RWPE2 (cell line): ENCODE data around the gene SNRPA1.

Experiments
- ATAC-seq: fragments of 200-7000 bp; cut with Tn5 transposase; 3 replicates; pipeline ENCODE4 v1.9.1; 2021; ENCODE audit warnings: low read depth
- DNase-seq: peaks from one replicate; pipeline ENCODE4 v3.0.0-alpha.2; 2020; ENCODE audit warnings: low spot score
- H3K27ac ChIP-seq: fragments of 450-650 bp; 2 replicates; pipeline ENCODE4 v1.5.1; 2017; ENCODE audit warnings: mild to moderate bottlenecking; ENCODE audit not compliant: poor library complexity, severe bottlenecking
- H3K27me3 ChIP-seq: fragments of 250-450 bp; sonication (Bioruptor Pico); 2 replicates; pipeline ENCODE4 v1.5.1; 2021; ENCODE audit warnings: mild to moderate bottlenecking, moderate library complexity; ENCODE audit not compliant: insufficient read depth, poor library complexity, severe bottlenecking
- H3K36me3 ChIP-seq: fragments of 250-450 bp; sonication (Bioruptor Pico); 2 replicates; pipeline ENCODE4 v1.5.1; 2020; ENCODE audit warnings: low read depth, mild to moderate bottlenecking, moderate library complexity
- H3K4me1 ChIP-seq: fragments of 250-450 bp; sonication (Bioruptor Pico); 2 replicates; pipeline ENCODE4 v1.5.1; 2021; ENCODE audit warnings: mild to moderate bottlenecking, moderate library complexity; ENCODE audit not compliant: insufficient read depth, poor library complexity, severe bottlenecking
- H3K4me3 ChIP-seq: fragments of 250-450 bp; sonication (Bioruptor Pico); 2 replicates; pipeline ENCODE4 v1.5.1; 2021; ENCODE audit warnings: mild to moderate bottlenecking, moderate library complexity; ENCODE audit not compliant: severe bottlenecking
- H3K9me3 ChIP-seq: fragments of 250-450 bp; sonication (Bioruptor Pico); 2 replicates; pipeline ENCODE4 v1.5.1; 2021; ENCODE audit warnings: mild to moderate bottlenecking, moderate library complexity; ENCODE audit not compliant: severe bottlenecking
- TF ChIP-seq, protein P1 (sequence below): fragments of 450-650 bp; IDR thresholded peaks from one replicate; pipeline ENCODE4 v1.5.1; 2017; ENCODE audit warnings: mild to moderate bottlenecking, moderate library complexity; ENCODE audit not compliant: poor library complexity, severe bottlenecking

Gene SNRPA1

DNA sequence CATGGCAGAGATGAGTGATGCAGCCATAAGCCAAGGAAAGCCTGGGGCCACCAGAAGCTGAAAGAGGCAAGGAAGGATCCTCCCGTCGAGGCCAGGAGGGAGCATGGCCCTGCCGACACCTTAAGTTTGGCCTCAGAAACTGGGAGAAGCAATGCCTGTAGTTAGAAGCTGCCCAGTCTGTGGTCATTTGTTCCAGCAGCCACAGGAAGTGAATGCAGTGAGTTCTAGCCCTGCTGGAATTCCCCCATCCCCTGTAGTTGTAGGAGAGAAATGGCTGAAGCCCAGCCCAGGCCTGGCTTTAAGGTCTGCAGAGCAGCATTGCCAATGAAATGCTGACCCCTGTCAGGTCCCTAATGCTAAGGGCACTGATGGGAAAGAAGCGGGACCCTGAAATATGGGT is 31.0 kb downstream of the SNRPA1 start:
- H3K36me3 ChIP-seq, result no peaks in the 10 kb centered on the region
- TF ChIP-seq, protein P1, sequence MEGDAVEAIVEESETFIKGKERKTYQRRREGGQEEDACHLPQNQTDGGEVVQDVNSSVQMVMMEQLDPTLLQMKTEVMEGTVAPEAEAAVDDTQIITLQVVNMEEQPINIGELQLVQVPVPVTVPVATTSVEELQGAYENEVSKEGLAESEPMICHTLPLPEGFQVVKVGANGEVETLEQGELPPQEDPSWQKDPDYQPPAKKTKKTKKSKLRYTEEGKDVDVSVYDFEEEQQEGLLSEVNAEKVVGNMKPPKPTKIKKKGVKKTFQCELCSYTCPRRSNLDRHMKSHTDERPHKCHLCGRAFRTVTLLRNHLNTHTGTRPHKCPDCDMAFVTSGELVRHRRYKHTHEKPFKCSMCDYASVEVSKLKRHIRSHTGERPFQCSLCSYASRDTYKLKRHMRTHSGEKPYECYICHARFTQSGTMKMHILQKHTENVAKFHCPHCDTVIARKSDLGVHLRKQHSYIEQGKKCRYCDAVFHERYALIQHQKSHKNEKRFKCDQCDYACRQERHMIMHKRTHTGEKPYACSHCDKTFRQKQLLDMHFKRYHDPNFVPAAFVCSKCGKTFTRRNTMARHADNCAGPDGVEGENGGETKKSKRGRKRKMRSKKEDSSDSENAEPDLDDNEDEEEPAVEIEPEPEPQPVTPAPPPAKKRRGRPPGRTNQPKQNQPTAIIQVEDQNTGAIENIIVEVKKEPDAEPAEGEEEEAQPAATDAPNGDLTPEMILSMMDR, result no peak
- ATAC-seq, result no peak
- no peak overlapping the region for H3K4me3 ChIP-seq
- H3K27ac ChIP-seq, result no peak overlapping the region
- H3K9me3 ChIP-seq, result no peaks in the 10 kb centered on the region
- H3K4me1 ChIP-seq, result no peaks in the 10 kb centered on the region
- no peaks in the 10 kb centered on the region for H3K27me3 ChIP-seq
- DNase-seq, result no peak

DNA sequence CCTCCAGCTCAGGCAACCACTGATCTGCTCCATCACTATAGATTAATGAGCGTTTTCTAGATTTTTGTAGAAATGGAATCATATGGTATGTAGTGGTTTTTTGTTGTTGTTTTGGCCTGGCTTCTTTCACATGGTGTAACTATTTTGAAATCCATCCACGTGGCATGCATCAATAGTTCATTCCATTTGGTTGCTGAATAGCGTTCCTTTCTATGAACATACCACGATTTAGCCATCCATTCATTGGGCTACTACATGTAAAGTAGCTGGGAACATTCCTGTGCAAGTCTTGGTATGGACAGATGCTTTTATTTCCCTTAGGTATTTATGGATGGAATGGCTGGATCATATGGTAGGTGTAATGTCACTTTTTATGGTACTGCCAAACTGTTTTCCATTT is 32.5 kb downstream of the SNRPA1 start:
- no peak overlapping the region for H3K27ac ChIP-seq

DNA sequence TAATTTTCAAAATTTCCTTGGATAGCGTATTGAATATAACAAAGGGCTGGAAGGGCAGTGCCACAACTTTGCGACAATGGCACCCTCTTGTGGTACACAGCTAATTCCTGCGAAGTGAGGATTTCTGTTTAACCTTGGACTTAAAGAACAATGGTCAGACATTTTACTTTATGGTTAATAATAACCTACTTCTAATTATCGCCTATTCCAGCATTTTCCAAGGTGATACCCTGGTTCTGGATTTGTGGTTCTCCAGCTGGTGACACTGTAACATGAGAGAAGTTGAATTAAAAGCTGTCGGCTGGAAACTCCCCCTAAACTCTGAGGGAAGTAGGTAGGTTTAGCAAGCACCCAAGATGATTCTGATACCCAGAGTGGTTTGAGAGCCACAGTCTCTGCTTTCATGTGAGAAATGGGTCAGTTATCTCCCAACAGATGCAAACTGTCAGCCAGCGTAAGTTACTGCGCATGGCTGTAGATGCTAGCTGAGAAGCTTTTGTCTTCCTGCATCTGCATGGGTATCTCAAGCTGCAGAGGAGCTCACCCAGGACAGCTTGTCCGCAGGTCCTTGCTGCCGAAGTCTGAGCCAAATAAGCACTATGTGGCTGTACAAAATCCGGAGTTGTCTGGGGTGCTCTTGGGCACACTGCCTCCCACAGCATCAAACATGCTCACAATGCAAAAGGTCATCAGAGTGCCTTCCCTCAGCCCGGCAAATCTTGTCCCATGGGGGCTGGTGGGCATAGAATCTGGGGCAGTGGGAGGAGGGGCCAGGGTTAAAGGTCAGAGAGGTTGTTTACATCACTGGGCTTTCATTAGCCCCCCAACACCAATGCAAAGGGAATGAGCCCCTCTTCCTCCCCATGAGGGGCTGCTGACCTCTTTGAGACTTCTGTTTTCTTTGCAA is 36.6 kb downstream of the SNRPA1 start:
- Histone ChIP-seq H3K27me3 (no peaks in the 10 kb centered on the region), H3K27ac (no peak overlapping the region), H3K36me3 (no peaks in the 10 kb centered on the region), H3K9me3 (no peaks in the 10 kb centered on the region), H3K4me1 (no peaks in the 10 kb centered on the region), H3K4me3 (no peak overlapping the region)
- TF ChIP-seq, protein P1, result peak; percentile 99
- peak; percentile 70 for ATAC-seq
- DNase-seq, result no peak

More for the DNA sequence above, 32.5 kb downstream of the SNRPA1 start:
- Histone ChIP-seq H3K27me3 (no peaks in the 10 kb centered on the region), H3K4me1 (no peaks in the 10 kb centered on the region), H3K36me3 (no peaks in the 10 kb centered on the region), H3K9me3 (no peaks in the 10 kb centered on the region), H3K4me3 (no peak overlapping the region)
- ATAC-seq (no peak), DNase-seq (no peak)
- TF ChIP-seq, protein P1, result no peak

DNA sequence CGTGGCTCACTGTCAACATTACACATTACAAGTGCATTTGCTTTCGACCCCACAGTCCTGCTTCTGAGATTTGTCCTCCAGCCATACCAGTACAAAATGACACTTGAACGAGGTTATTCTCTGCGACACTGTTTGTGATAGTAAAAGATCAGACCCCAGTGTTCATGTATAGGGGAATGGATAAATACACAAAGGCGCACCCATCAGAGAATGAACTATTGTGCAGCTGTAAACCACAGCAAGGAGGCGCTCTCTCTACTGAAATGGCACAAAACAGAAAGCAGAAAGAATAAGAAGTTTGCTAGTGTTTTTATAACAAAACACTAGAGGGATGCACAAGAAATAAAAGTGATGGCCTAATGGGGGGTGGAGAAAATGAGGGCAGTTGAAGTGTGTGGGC is 38.3 kb downstream of the SNRPA1 start:
- no peaks in the 10 kb centered on the region for H3K36me3 ChIP-seq
- TF ChIP-seq, protein P1, result peak; percentile 24
- H3K4me3 ChIP-seq, result no peak overlapping the region
- H3K27me3 ChIP-seq, result no peaks in the 10 kb centered on the region
- H3K9me3 ChIP-seq, result no peaks in the 10 kb centered on the region
- ATAC-seq, result no peak
- no peaks in the 10 kb centered on the region for H3K4me1 ChIP-seq
- no peak for DNase-seq
- no peak overlapping the region for H3K27ac ChIP-seq
